HG02943 (cell line): Measurements from ENCODE around the gene RRAD.

Experiments used
- ATAC-seq: cut with Tn5 transposase; IDR thresholded peaks from one replicate; pipeline ENCODE4 v1.9.1; 2021; ENCODE audit warnings: mild to moderate bottlenecking, low read depth, moderate library complexity; ENCODE audit not compliant: unreplicated experiment

RRAD gene

DNA sequence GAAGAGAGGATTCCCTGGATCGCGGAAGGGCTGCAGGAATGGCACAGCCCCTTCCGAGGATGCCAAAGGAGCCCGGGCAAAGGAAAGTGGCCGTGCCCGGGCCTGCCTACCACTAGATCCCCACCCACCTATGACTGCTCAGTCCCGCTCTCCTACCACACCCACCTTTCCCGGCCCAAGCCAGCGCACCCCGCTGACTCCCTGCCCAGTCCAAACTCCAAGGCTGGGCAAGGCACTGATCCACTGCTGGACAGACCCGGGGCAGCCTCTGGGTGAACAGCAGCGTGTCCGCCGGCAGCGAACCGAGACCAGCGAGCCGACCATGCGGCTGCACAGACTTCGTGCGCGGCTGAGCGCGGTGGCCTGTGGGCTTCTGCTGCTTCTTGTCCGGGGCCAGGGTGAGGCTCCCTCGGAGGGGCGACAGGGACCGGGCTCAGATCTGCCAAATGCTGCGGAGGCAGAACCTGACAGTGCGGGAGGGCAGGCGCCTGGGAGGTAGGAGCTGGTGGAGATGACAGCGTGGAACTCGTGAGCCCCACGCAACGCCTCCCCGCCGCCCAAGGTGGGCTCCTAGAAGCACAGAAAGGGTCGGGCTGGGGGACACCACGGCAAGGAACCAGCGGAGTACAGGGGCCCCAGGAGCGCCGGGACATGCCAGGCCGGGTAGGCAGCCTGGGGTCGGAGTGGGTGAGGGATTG is 10.1 kb upstream of the RRAD start, which contains the start of gene CES2:
Gene CES2 (plus strand): TSS at position 203 of the 698 bp plus-strand sequence. CDS start 120 bp downstream, at position 323.
- ATAC-seq, result no peak

DNA sequence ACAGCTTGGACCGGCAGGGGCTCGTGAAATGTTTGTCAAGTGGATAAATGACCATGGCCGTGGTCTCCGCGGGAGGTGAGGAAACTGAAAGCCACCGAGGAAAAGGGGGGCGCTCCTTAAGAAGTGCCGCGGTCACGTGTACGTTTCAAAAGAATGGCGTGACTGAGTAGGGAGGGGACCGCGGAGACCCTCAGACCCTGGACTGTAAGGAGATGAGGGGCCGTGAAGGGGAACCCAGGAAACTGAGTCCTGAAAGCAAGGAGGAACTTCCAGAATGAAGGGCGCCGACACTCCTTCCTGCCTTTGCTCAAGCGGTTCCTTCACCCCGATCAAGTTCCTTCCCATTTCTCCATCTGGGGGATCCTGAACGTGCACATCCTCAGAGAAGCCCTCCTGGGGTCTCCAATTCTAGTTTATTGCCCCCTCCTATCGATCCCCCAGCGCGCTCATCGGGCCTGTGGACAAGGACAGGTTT is 9.5 kb upstream of the RRAD start:
- ATAC-seq, result peak; percentile 25

DNA sequence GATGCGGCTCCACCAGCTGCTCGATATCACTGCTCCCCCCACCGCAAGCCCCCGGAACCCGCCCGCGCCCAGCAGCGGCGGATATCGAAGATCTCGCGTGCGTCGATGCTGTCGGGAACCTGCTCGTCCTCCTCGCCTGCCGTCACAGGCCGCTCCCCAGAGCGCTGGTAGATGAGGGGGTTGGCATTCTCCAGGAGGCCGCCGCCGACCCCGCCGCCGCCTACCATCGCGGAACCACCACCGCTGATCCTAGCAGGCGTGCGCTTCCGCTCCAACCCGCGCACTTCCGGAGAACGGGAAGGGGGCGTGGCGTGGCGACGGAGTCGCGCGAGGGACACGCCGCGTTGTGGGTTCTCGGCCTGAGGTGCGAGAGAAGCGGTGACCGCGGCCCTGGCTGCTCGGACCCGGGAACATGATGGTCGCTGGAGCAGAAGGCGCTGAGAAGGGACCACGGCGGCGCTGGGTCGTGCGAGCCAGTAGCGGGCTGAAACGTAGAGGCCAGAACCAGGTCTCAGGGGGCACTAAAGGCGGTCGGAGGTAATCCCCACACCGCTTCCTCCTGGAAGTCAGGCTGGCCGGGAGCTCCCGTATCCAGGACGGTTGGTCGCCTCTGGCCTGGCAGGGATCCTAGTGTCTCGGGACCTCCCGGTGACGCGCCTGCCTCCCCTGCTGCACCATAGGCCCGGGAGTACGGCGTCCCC is 9.0 kb upstream of the RRAD start, which contains the start of gene CIAO2B:
Gene CIAO2B (minus strand): TSS at position 265 of the 701 bp plus-strand sequence. CDS start 38 bp downstream, at position 227.
- ATAC-seq, result peak; percentile 75

DNA sequence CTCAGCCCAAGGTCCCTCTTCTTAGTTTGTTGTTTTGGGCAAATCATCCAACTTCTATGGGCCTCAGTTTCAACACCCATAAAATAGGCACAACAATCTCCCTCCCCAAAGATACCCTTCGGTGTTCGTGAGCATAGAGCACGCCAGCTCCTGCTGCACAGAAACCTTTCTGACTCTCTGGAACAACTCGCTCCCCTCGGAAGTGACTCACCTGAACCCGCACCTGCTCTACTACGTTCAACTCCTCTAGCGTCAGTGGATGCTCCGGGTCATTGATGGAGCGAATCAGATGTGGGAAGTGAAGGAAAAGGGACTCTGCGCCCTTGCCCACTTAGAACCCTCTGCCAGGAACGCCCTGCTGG is 8.4 kb upstream of the RRAD start:
- no peak for ATAC-seq

DNA sequence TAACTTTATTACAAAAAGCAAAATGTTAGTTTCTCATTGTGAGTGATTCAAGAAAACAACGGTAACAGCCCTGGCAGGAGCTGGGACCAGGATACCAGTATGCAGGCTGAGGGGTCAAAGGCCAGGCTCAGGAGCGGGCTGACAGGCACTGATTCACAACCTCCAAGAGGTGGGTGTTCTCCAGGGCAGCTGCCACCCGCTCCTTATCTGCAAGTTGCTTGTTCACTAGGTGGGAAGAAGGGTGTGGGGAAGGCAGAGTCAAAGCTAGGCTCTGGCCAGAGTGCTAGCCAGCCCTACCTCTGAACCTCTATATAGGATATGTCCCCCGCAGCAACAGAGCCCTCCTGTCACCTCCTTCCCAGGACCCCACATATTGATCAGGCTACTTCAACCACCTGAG is 6.7 kb upstream of the RRAD start:
- ATAC-seq, result no peak

DNA sequence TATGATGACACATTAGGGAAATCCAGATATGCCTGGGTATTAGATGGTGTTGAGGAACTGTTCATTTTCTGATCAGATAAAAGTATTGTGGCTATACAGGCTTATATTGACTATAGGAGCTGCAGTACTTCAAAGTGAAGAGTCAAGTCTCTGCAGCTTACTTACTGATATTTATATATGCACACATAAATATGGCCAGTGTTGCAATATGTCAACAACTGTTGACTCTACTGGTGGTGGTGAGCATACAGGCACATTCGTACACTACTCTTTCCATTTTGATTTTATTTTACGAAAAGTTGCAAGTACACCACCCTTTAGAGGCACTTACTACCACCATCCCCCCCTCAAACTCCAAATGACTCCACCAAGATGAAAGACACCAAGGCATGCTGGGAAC is 6.3 kb upstream of the RRAD start:
- no peak for ATAC-seq

DNA sequence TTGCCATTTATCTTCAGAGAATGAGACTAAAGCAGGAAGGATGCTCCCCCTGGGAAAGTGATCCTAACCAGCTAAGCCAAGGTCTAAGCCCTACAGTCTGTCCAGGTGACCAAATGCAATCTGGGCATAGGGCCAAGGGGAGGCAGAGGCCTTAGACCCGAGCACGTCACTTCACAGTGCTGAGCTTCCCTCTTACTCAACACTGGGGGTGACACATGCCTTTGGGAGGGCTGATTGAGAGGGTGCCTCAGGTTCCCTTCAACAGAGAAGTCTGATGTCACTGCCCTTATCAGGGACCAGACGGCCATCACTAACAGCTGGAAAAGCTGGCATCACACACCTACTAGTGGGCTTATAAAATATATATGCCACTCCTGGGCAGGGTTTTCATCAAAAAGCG is 4.9 kb upstream of the RRAD start:
- no peak for ATAC-seq

DNA sequence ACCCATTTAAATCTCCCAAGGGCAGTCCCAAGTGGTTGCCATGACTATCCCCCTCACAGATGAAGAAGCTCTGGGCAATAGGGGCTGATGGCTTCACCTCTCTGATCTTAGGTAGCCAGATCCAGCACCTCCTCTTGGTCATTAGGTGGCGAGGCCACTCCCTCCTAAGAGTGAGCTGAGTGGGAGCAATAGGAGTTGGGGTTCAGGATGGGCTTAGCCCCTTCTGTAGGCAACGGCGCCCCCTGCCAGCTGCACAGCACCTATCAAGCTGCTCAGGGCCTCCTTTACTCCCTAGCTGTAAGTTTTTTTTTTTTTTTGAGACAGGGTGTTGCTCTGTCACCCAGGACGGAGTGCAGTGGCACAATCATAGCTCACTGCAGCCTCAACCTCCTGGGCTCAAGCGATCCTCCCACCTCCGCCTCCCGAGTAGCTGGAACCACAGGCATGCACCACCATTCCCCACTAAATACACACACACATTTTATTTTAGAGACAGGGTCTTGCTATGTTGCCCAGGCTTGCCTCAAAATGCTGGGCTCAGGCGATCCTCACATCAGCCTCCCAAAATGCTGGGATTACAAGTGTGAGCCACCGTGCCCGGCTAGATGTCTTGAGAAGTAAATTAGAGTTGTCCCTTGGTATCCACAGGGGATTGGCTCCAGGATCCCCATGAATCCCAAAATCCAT is 3.5 kb upstream of the RRAD start:
- ATAC-seq, result no peak

DNA sequence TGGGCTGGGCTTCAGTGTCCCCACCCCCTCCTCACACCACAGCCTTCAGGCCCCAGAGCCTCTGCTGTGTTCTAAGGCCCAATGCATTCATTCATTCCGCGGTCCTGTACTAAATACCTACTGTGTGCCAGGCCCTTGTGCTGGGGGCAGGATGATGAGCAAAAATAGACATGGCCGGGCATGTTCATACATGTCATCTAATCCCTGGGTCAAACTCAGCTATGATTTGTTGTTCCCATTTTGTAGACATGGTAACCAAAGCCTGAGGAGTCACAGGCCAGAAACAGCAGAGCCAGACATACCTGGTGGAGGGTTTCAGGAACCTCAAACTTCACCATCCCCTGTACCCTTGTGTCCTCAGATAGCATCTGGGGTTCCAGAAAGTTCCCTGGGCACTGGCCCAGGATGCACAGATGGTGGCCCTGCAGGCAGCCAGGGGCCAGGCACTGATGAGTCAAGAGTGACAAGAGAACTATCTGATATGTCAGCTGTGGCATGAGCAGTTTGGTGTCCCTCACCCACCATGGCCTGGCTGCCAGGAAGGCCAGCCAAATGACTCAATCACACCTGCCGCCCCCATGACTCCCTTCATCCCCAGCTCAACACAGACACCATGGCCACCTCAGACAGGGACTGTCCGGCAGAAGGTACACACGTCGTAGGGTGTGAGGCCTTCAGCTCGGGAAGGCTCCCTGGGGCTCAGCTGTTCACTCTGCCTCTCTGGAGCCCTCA is 2.7 kb upstream of the RRAD start:
- no peak for ATAC-seq

DNA sequence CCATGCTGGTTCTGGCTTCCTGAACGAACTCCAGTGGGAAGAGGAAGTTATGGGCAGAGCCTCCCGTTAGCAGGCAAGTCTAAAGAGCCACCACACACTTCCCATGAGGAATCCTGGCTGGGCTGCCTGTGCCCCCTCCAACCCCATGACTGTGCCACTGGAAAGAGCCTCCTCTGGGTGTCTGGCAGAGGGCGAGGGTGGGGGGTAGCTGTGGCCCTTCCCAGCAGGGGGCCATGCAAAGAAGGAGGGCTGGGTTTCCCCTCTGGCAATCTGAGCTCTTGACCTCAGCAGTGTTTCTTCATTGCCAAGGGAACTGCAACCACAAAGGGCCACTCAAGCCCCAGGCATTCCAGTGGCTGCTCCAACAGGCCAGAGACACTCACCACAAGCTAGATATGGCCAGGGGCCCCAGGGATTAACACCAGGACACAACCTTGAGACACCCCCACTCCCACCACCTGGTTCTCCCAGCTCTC is 1.7 kb upstream of the RRAD start:
- ATAC-seq, result no peak

DNA sequence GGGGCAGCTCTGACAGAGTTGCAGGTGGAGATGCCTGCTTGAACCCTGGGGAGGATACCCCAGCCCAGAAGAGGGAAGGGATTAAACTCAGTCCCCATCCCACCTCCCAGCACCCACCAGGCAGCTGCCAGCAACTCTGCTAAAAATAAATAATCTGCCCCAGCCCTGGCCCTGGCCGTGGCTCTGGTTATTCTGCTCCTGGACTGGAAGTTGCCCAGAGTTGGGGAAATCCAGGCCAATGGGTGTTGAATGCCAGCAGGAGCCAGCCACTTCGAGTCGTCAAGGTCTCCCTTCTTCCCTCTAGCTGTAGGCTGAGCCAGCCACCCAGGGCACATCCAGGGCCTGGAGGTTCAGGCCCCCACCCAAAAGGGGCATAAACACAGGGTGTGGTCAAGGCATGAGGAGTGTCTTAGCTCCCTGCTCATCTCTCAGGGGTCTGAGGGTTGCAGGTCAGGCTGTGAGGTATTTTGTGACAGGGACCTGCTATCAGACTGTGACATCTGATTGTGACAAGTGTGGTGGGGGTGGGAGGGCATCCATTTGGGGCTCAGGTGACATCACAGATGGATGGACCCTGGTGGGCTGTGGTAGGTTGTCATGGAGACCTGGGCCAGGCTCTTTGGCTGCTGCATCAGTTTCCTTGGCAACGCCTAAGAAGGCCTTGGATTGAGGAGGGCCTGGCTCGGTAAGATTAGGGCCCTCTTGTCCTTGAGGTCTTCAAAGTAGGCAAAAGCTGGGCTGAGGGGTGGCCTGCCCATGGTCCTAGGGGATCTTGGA is 1.0 kb upstream of the RRAD start:
- no peak for ATAC-seq

DNA sequence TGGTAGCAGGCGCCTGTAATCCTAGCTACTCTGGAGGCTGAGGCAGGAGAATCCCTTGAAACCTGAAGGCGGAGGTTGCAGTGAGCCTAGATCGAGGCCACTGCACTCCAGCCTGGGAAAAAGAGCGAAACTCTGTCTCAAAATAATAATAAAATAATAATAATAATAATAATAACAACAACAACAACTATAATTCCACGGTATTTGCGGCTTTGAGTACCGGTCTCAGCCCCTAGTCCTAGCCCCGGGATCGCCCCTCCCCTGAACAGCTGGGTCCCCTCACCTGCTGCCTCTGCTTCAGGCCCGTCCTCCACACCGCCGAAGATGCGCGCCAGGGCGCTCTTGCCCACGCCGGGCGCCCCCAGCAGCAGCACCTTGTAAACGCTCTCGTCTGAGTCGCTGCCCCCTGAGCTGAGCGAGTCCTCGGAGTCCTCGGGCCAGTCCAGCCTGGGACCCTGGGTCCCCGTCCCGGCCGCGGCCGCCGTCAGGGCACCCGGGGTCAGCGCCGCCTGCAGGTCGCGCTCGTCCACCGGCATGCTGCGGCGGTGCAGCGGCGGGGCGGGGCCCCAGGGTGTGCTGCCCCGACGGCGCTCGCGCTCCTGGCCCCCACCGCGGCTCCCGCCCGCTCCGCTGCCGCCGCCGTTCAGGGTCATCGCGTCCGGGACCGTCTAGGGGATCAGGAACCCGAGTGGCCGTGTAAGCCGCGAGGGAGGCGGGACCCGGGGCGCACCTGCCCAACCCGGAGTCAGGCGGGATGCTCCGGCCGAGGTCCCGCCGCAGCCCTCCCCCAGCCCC is 611 bp downstream of the RRAD start:
- no peak for ATAC-seq

DNA sequence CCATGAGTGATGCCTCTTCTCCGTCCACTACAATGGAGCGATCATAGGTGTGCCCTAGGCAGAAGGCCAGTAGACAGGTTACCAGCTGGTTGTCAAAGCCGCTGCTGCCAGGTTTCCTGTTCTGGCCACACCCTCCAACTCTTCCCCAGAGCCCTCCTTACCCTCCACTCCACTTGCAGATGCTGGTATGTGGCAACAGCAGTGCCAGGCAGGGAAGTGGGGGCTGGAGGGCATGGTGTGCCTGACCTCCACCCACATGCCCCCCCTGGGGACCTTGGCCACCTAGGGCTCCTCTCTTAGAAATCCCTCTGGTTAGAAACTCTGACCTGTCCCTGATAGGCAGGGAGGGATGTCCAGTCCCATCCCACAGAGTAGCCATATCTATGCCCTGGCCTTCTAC is 1.5 kb downstream of the RRAD start:
- no peak for ATAC-seq

DNA sequence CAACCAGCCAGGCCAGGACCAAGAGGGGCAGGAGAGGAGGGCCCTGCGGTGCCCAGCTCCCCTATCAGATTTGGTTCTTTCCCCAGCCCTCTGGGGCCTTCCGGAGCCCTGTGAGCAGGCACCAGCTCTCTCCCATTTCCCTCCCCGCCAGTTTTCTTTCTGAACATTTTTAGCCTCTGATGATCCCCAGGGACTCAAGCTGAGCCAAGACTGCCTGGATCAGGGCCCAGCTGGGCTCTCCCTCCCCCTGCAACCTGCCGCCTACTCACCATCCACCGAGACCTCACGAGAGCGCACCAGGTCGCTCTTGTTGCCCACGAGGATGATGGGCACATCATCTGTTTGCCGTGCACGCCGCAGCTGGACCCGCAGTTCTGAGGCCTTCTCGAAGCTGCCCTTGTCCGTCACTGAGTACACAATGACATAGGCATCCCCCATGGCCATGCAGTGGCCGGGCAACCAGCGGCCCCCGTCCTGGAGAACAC is 2.0 kb downstream of the RRAD start:
- ATAC-seq, result no peak

DNA sequence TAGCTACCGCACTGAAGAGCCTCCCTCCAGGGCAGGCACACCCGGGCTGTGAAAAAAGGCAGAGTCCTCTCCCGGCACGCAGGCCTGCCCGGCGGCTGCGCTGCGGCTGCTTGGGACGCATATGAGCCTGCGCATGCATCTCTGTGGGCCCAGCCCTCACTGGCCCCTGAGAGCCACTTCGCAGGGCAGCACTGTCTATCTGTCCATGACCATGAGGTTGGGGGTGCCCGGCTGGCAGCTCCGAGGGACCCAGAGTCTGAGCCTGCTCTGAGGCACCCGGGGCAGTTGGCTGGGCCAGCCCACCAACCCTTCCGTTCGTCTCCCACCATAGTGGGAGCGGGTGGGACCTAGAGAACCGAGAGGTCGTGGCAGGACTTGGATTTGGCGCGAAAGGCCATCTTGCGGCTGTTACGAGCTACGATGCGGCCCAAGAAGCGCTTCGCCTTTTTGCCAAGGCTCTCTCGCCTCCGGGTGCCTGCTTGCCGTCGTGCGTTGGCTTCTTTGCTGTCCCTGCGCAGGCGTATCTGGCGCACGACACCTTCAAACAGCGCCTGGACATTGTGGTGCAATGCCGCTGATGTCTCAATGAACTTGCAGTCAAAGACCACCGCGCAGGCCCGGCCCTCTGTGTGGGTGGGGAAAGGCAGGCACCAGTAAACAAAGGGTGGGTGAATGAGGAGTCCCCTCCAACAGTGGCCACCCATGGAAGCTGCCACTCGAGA is 3.4 kb downstream of the RRAD start:
- ATAC-seq, result no peak

DNA sequence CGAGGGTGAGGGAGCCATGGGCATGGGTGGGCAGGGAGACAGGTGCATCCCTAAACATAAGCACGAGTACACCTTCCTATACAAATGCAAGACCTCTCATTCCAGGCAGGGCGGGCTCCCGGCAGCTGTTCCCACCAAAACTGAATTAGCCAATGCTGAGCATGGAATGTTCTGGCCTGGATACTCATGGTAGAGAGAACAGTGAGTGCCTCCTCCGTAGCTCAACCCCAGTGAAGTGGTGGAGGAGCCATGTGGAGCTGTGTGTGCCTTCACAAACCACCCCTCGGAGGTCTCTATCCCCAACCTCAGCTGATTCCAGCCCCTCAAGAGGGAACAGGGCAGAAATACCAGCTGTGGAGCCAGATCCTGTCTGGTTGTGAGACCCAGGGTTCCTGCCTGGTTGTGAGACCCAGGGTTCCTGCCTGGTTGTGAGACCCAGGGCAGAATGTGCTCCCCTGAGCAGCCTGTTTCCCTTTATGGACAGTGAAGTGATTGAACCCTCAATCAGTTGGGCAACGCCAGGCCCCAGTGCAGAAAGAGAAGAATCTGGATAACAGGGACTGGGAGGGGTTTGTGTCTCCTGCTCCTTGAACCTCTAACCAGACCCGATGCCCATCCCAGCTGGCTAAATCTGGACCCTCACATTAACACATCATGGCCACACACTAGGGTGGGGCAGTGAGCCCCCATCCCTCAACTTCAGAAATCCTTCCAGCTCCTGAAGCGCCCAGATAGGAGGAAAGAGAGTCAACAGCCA is 4.2 kb downstream of the RRAD start:
- no peak for ATAC-seq

DNA sequence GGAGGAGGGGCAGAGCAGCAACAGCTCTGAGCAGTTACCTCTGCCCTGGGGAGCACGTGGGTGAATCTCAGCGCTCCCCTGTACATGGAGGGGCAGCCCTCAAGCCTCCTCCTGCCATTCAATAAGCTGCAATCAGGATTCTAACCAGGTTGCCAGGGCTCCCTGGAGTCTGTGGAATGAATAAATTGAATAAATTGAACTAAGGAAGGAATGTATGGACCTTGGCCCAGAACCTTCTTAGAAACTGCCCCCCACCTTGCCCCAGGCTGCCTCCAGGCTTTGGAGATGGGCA is 5.1 kb downstream of the RRAD start:
- no peak for ATAC-seq
